Activated naive CD8-positive, alpha-beta T cell treated with anti-CD3 and anti-CD28 coated beads, Interleukin-2, amount 50 U/mL, for 24 hours (primary cell): Measurements from ENCODE around the gene IL1F10.

Experiments
- ATAC-seq: fragments of 150-1000 bp; cut with Tn5 transposase; one replicate; pipeline ENCODE4 v1.10.0; 2021
- DNase-seq: peaks from one replicate; pipeline ENCODE4 v3.0.0; 2021
- H3K27ac Mint-ChIP-seq: one replicate; pipeline ENCODE4 v1.8.0; 2021; ENCODE audit warnings: mild to moderate bottlenecking, mixed read lengths
- H3K27me3 Mint-ChIP-seq: one replicate; pipeline ENCODE4 v1.8.0; 2021; ENCODE audit warnings: mixed read lengths
- H3K36me3 Mint-ChIP-seq: one replicate; pipeline ENCODE4 v1.8.0; 2021; ENCODE audit warnings: low read depth, mixed read lengths
- H3K4me1 Mint-ChIP-seq: one replicate; pipeline ENCODE4 v1.8.0; 2021; ENCODE audit warnings: mixed read lengths
- H3K4me3 Mint-ChIP-seq: one replicate; pipeline ENCODE4 v1.8.0; 2021; ENCODE audit warnings: mild to moderate bottlenecking, moderate library complexity, mixed read lengths
- H3K9me3 Mint-ChIP-seq: one replicate; pipeline ENCODE4 v1.8.0; 2021; ENCODE audit warnings: mixed read lengths

Gene IL1F10

GRCh38 chr2:113067681-113068080 is at the start of gene IL1F10:
Gene IL1F10 (plus strand): TSS chr2:113067970. CDS start chr2:113072739, 4,769 bp downstream.
- ATAC-seq (no peak), DNase-seq (no peak)
- H3K9me3 Mint-ChIP-seq: no peaks in the 10 kb centered on the region
- H3K36me3 Mint-ChIP-seq: no peaks in the 10 kb centered on the region
- no peak within 1 kb of the TSS for H3K27ac Mint-ChIP-seq
- no peaks in the 10 kb centered on the region for H3K4me1 Mint-ChIP-seq
- H3K27me3 Mint-ChIP-seq: peaks cover 2% of the 10 kb centered on the region
- H3K4me3 Mint-ChIP-seq: no peak within 1 kb of the TSS

- DNase-seq (no peak), ATAC-seq (no peak)
- peaks cover 4% of the 10 kb centered on the region for H3K27me3 Mint-ChIP-seq
- H3K4me3 Mint-ChIP-seq: no peak overlapping the region
- no peaks in the 10 kb centered on the region for H3K36me3 Mint-ChIP-seq
- H3K9me3 Mint-ChIP-seq: peaks cover 7% of the 10 kb centered on the region
- H3K27ac Mint-ChIP-seq: no peak overlapping the region
- H3K4me1 Mint-ChIP-seq: no peaks in the 10 kb centered on the region
Observed at GRCh38 chr2:113018509-113018908, 49.3 kb upstream of the IL1F10 start.

GRCh38 chr2:113021312-113021711 is 46.5 kb upstream of the IL1F10 start:
- no peaks in the 10 kb centered on the region for H3K36me3 Mint-ChIP-seq
- H3K27ac Mint-ChIP-seq: no peak overlapping the region
- no peak overlapping the region for H3K4me3 Mint-ChIP-seq
- peaks cover 7% of the 10 kb centered on the region for H3K9me3 Mint-ChIP-seq
- no peak for ATAC-seq
- peaks cover 5% of the 10 kb centered on the region for H3K27me3 Mint-ChIP-seq
- DNase-seq: no peak
- H3K4me1 Mint-ChIP-seq: no peaks in the 10 kb centered on the region

GRCh38 chr2:113024764-113025163 is 43.0 kb upstream of the IL1F10 start:
- Mint-ChIP-seq H3K27me3 (peaks cover 12% of the 10 kb centered on the region), H3K4me3 (no peak overlapping the region), H3K4me1 (no peaks in the 10 kb centered on the region), H3K27ac (no peak overlapping the region), H3K9me3 (no peaks in the 10 kb centered on the region), H3K36me3 (no peaks in the 10 kb centered on the region)
- DNase-seq (no peak), ATAC-seq (no peak)

- Mint-ChIP-seq H3K4me3 (no peak overlapping the region), H3K27ac (no peak overlapping the region), H3K36me3 (no peaks in the 10 kb centered on the region), H3K9me3 (no peaks in the 10 kb centered on the region), H3K4me1 (no peaks in the 10 kb centered on the region), H3K27me3 (peaks cover 12% of the 10 kb centered on the region)
- ATAC-seq: no peak
- no peak for DNase-seq
Observed at GRCh38 chr2:113025737-113026136, 42.0 kb upstream of the IL1F10 start.

GRCh38 chr2:113027691-113028090 is 40.1 kb upstream of the IL1F10 start:
- DNase-seq (no peak), ATAC-seq (no peak)
- H3K9me3 Mint-ChIP-seq: no peaks in the 10 kb centered on the region
- no peak overlapping the region for H3K4me3 Mint-ChIP-seq
- H3K36me3 Mint-ChIP-seq: no peaks in the 10 kb centered on the region
- peaks cover 12% of the 10 kb centered on the region for H3K27me3 Mint-ChIP-seq
- H3K27ac Mint-ChIP-seq: no peak overlapping the region
- H3K4me1 Mint-ChIP-seq: no peaks in the 10 kb centered on the region

- Mint-ChIP-seq H3K36me3 (no peaks in the 10 kb centered on the region), H3K27me3 (peaks cover 12% of the 10 kb centered on the region), H3K4me3 (no peak overlapping the region)
Observed at GRCh38 chr2:113028112-113028511, 39.7 kb upstream of the IL1F10 start.

GRCh38 chr2:113032737-113033136 is 35.0 kb upstream of the IL1F10 start:
- H3K27ac Mint-ChIP-seq: no peak overlapping the region
- H3K27me3 Mint-ChIP-seq: peaks cover 4% of the 10 kb centered on the region
- no peak overlapping the region for H3K4me3 Mint-ChIP-seq
- DNase-seq (no peak), ATAC-seq (no peak)
- no peaks in the 10 kb centered on the region for H3K9me3 Mint-ChIP-seq
- no peaks in the 10 kb centered on the region for H3K36me3 Mint-ChIP-seq
- no peaks in the 10 kb centered on the region for H3K4me1 Mint-ChIP-seq

More at GRCh38 chr2:113028112-113028511, 39.7 kb upstream of the IL1F10 start:
- Mint-ChIP-seq H3K27ac (no peak overlapping the region), H3K4me1 (no peaks in the 10 kb centered on the region), H3K9me3 (no peaks in the 10 kb centered on the region)
- DNase-seq (no peak), ATAC-seq (no peak)

GRCh38 chr2:113034016-113034415 is 33.8 kb upstream of the IL1F10 start:
- Mint-ChIP-seq H3K27ac (no peak overlapping the region), H3K4me1 (no peaks in the 10 kb centered on the region), H3K9me3 (no peaks in the 10 kb centered on the region), H3K27me3 (peaks cover 4% of the 10 kb centered on the region), H3K4me3 (no peak overlapping the region), H3K36me3 (no peaks in the 10 kb centered on the region)
- no peak for ATAC-seq
- no peak for DNase-seq

GRCh38 chr2:113036763-113037162 is 31.0 kb upstream of the IL1F10 start:
- Mint-ChIP-seq H3K27ac (no peak overlapping the region), H3K36me3 (no peaks in the 10 kb centered on the region), H3K9me3 (no peaks in the 10 kb centered on the region), H3K4me3 (no peak overlapping the region), H3K4me1 (no peaks in the 10 kb centered on the region), H3K27me3 (no peaks in the 10 kb centered on the region)
- no peak for DNase-seq
- ATAC-seq: no peak

- no peak for ATAC-seq
- H3K9me3 Mint-ChIP-seq: no peaks in the 10 kb centered on the region
- H3K36me3 Mint-ChIP-seq: no peaks in the 10 kb centered on the region
- no peaks in the 10 kb centered on the region for H3K27me3 Mint-ChIP-seq
- no peak for DNase-seq
- no peak overlapping the region for H3K27ac Mint-ChIP-seq
- H3K4me1 Mint-ChIP-seq: no peaks in the 10 kb centered on the region
- no peak overlapping the region for H3K4me3 Mint-ChIP-seq
Observed at GRCh38 chr2:113038291-113038690, 29.5 kb upstream of the IL1F10 start.

GRCh38 chr2:113039158-113039557 is 28.6 kb upstream of the IL1F10 start:
- Mint-ChIP-seq H3K4me1 (no peaks in the 10 kb centered on the region), H3K27ac (no peak overlapping the region), H3K4me3 (no peak overlapping the region), H3K9me3 (no peaks in the 10 kb centered on the region), H3K27me3 (no peaks in the 10 kb centered on the region), H3K36me3 (no peaks in the 10 kb centered on the region)
- no peak for DNase-seq
- ATAC-seq: no peak

- no peak overlapping the region for H3K4me3 Mint-ChIP-seq
Observed at GRCh38 chr2:113039719-113040118, 28.1 kb upstream of the IL1F10 start.

GRCh38 chr2:113041871-113042270 is 25.9 kb upstream of the IL1F10 start:
- H3K36me3 Mint-ChIP-seq: no peaks in the 10 kb centered on the region
- no peaks in the 10 kb centered on the region for H3K4me1 Mint-ChIP-seq
- H3K9me3 Mint-ChIP-seq: no peaks in the 10 kb centered on the region
- ATAC-seq: no peak
- no peak overlapping the region for H3K27ac Mint-ChIP-seq
- DNase-seq: no peak
- H3K27me3 Mint-ChIP-seq: no peaks in the 10 kb centered on the region
- H3K4me3 Mint-ChIP-seq: no peak overlapping the region

More at GRCh38 chr2:113039719-113040118, 28.1 kb upstream of the IL1F10 start:
- ATAC-seq (no peak), DNase-seq (no peak)
- H3K27me3 Mint-ChIP-seq: no peaks in the 10 kb centered on the region
- no peaks in the 10 kb centered on the region for H3K36me3 Mint-ChIP-seq
- no peak overlapping the region for H3K27ac Mint-ChIP-seq
- H3K9me3 Mint-ChIP-seq: no peaks in the 10 kb centered on the region
- H3K4me1 Mint-ChIP-seq: no peaks in the 10 kb centered on the region

- ATAC-seq (no peak), DNase-seq (no peak)
- Mint-ChIP-seq H3K4me1 (no peaks in the 10 kb centered on the region), H3K9me3 (no peaks in the 10 kb centered on the region), H3K36me3 (no peaks in the 10 kb centered on the region), H3K27me3 (no peaks in the 10 kb centered on the region), H3K27ac (no peak overlapping the region), H3K4me3 (no peak overlapping the region)
Observed at GRCh38 chr2:113046465-113046864, 21.3 kb upstream of the IL1F10 start.
